ENCODE data around the gene FER.

The FER gene

GRCh38 chr5:108801301-108801700 lies 53.6 kb downstream of the FER start (continued):
- no peak for TF ChIP-seq PRDM2 (tag by site-specific recombination; IDR thresholded peaks at IDR 0.05; ENCODE audit: borderline replicate concordance)
- TF ChIP-seq FEZF1 (tag by site-specific recombination; IDR thresholded peaks at IDR 0.05): no peak

GRCh38 chr5:108801776-108802175 lies 54.1 kb downstream of the FER start:
- CTCF ChIA-PET: interaction anchor here (0.6 kb wide), 1 partner anchor 1437 kb away, joined by 4 read pairs; no protein-coding TSS in a partner anchor
- Histone ChIP-seq H3K4me1 (ENCODE audit: control insufficient read depth, insufficient read depth, low read length) (no peaks in the 10 kb centered on the region), H3K36me3 (ENCODE audit: control insufficient read depth in 2 of 2, insufficient read depth in 1 of 2, low read length in 2 of 2) (peaks cover 0 to 5% of the 10 kb centered on the region in 2 experiments; a peak in 1 of 3 replicates), H3K9me3 (ENCODE audit: control insufficient read depth, insufficient read depth, low read depth, low read length) (no peaks in the 10 kb centered on the region), H3K4me3 (ENCODE audit: low read depth, low read length) (no peak overlapping the region), H3K27ac (ENCODE audit: extremely low read depth, low read depth, low read length) (no peak overlapping the region)
- POLR2A ChIA-PET: no interaction called here
- TF ChIP-seq OVOL3 (tag by site-specific recombination; IDR thresholded peaks at IDR 0.05) (no peak), ZNF692 (tag by site-specific recombination; IDR thresholded peaks at IDR 0.05) (no peak), ZNF555 (tag by site-specific recombination; conservative IDR thresholded peaks at IDR 0.05) (no peak), ZBTB8A (tag by site-specific recombination; IDR thresholded peaks at IDR 0.05) (no peak), SP7 (tag by site-specific recombination; IDR thresholded peaks at IDR 0.05) (no peak), ZNF76 (tag by site-specific recombination; IDR thresholded peaks at IDR 0.05; ENCODE audit: borderline replicate concordance, low read depth) (no peak), ZNF175 (tag by site-specific recombination; IDR thresholded peaks at IDR 0.05) (no peak), ZNF654 (tag by site-specific recombination; IDR thresholded peaks at IDR 0.05; ENCODE audit: low read depth) (no peak), KLF7 (tag by site-specific recombination; IDR thresholded peaks at IDR 0.05; ENCODE audit: borderline replicate concordance) (no peak), ZNF645 (tag by site-specific recombination; IDR thresholded peaks at IDR 0.05) (no peak), ZNF335 (tag by site-specific recombination; conservative IDR thresholded peaks at IDR 0.05) (no peak), ZNF658 (tag by site-specific recombination; IDR thresholded peaks at IDR 0.05) (no peak)

- ChIA-PET POLR2A (no interaction called here), CTCF (no interaction called here)
- no peaks in the 10 kb centered on the region for H3K9me3 ChIP-seq (ENCODE audit: control insufficient read depth, insufficient read depth, low read depth, low read length)
These were observed 63.0 kb downstream of the FER start for GRCh38 chr5:108810717-108811116.

More at GRCh38 chr5:108810717-108811116, 63.0 kb downstream of the FER start:
- no peaks in the 10 kb centered on the region for H3K36me3 ChIP-seq (ENCODE audit: control insufficient read depth in 2 of 2, insufficient read depth in 1 of 2, low read length in 2 of 2)
- H3K4me1 ChIP-seq (ENCODE audit: control insufficient read depth, insufficient read depth, low read length): no peaks in the 10 kb centered on the region
- no peak overlapping the region for H3K27ac ChIP-seq (ENCODE audit: extremely low read depth, low read depth, low read length)
- H3K4me3 ChIP-seq (ENCODE audit: low read depth, low read length): no peak overlapping the region
- TF ChIP-seq HIC1 (tag by site-specific recombination; IDR thresholded peaks at IDR 0.05) (no peak), ZNF530 (tag by site-specific recombination; IDR thresholded peaks at IDR 0.05; ENCODE audit: low read depth) (peak; percentile 87; the same call in 1 of the 2 replicates), ZNF248 (tag by site-specific recombination; IDR thresholded peaks at IDR 0.05) (no peak)
